GM18909 (cell line): ENCODE measurements around the gene NQO2.
"Not testable (repeated sequence)": the region's sequence is repeated elsewhere in the genome, so short reads cannot be mapped to it uniquely, and the experiment has no call there.

Experiments
- ATAC-seq: cut with Tn5 transposase; IDR thresholded peaks from one replicate; pipeline ENCODE4 v1.9.1; 2021; ENCODE audit warnings: mild to moderate bottlenecking; ENCODE audit not compliant: unreplicated experiment, poor library complexity

The NQO2 gene

DNA sequence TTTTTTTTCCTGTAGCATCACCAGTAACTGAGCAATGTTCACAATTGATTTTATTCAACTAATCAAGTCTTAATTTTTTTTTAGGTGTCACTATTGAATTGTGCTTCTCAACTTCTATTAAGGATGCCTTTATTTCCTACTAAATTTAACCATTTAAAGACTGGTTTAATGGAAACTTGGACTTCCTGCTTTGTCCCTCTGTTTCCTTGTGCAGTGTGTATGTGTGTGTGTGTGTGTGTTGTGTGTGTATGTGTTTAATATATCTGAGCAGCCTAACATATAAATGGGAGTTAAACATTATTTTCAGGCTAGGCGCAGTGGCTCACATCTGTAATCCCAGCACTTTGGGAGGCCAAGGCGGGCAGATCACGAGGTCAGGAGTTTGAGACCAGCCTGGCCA lies 30.1 kb upstream of the NQO2 start:
- no peak for ATAC-seq

DNA sequence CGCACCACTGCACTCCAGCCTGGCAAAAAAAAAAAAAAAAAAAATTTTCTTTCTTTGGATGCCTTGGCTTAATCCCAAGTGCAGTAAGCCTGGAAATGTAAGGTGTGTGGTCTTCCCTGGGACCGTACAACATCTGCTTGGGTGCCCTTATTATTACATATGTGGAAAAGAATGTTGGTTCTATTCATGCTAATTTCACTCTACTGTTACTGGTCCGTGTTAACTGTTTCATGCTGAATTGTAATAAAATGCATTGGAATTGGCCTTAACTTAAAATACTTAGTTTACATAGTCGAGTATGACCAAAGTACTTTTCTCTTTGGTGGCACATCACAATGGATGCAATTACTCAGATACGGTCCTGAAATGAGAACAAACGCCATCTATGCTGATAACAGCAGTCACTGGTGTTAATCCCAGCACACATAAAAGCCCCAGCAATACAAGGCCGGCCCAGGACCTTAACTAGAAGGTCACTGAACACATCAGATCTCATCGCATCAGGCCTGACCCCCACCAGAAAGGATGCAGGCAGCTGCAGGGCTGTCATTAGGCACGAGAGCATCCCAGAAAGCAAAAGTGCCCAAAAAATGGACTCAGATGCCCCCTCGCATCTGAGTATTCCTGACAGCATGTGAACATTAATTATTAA lies 29.5 kb upstream of the NQO2 start:
- ATAC-seq: no peak

DNA sequence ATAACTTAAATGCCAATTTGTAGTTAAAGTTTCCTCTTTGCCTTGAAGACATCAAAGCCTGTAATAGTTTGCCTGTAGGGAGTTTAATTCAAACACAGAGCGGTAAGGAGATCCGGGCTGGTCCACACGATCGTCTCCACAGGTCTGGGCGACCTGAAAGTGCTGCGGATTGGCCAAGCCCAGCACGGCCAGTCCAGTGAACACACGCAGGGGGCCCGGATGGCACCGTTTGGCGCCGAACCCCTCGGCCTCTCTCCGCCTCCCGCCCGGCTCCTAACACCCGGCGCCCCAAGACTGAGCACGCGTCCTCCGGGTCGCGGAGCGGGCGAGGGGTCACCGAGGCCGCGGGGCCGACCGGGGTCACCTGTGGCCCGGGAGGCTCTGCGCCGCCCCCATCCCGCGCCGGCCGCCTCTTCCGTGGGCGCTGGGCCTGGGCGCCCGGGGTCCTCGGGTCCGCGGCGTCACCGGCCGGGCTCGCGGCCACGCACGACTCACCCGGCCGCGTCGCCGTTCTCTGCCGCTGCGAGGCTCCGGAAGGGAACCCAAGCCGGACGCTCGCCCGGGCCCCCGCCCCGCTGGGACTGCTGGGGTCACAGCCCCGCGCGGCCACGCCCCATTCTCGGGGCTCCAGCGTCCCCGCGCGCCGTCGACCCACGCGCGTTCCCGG lies 28.8 kb upstream of the NQO2 start:
- ATAC-seq: no peak

DNA sequence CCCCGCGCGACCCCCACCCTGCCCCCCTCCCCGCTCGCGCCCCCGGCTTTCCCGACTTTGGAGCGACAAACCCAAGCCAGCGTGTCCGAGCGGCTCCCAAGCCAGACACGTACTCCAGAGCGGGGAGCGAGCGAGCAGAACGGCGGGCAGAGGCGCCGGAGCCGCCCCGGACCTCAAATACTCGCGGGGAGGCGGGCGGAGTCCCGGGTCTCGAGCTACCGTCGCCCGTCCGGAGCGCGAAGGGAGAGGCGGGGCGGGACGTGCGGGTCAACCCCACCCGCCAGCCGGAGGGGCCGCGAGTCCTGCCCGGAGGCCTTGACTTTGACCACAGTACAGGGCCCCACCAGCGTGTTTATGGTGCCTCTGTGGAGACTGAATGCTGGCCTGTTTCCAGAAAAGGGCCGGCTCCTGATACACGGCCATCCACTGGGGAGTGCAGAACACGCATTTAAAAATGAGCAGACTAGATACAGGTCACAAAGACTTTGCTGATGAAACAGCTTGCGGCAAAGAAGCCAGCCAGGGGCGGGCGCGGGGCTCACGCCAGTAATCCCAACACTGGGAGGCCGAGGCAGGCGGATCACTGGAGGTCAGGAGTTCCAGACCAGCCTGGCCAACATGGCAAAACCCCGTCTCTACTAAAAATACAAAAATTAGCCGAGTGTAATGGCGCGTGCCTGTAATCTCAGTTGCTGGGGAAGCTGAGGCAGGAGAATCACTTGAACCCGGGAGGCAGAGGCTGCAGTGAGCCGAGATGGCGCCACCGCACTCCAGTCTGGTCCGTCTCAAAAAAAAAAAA lies 28.1 kb upstream of the NQO2 start, which contains the start of gene SERPINB6:
Gene SERPINB6 (minus strand): TSS at position 148 of the 799 bp plus-strand sequence. CDS start 12,235 bp downstream, outside the sequence.
- no peak for ATAC-seq

DNA sequence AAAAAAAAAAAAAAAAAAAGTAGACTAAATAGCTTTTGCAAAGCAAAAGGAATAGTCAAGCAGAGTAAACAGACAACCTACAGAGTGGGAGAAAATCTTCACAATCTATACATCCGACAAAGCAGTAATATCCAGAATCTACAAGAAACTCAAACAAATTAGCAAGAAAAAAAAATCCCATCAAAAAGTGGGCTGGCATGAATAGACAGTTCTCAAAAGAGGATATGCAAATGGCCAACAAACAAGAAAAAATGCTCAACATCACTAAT lies 27.5 kb upstream of the NQO2 start:
- ATAC-seq: not testable (repeated sequence)

- not testable (repeated sequence) for ATAC-seq
Observed at GRCh38 chr6:2972685-2973084, 27.0 kb upstream of the NQO2 start.

DNA sequence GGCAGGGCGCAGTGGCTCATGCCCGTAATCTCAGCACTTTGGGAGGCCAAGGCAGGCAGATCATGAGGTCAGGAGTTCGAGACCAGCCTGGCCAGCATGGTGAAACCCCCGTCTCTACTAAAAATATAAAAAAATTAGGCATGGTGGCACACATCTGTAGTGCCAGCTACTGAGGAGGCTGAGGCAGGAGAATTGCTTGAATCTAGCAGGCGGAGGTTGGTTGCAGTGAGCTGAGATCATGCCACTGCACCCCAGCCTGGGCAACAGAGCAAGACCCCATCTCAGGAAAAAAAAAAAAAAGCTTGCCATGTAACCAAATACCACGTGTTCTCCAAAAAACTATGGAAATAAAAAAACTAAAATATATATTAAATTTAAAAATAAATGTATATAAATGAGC lies 26.5 kb upstream of the NQO2 start:
- not testable (repeated sequence) for ATAC-seq

DNA sequence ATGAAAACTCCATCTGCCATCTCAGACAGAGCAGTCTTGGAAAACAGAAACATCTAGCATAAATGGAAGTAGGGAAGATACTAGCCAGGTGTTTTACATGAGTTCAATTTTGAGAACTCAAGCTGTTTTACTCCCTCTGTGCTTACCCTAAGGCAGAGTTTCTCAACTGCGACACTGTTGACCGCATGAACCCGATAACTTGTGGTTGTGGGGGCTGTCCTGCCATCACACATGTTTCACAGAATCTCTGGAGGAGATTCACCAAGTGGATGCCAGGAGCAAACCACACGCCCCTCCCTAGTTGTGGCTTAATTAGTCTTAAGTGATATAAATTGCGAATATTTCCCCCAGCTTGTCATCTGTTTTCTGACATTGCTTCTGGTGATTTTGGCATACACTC lies 26.0 kb upstream of the NQO2 start:
- ATAC-seq: no peak

- ATAC-seq: no peak
Observed at GRCh38 chr6:2976060-2976459, 23.6 kb upstream of the NQO2 start.

DNA sequence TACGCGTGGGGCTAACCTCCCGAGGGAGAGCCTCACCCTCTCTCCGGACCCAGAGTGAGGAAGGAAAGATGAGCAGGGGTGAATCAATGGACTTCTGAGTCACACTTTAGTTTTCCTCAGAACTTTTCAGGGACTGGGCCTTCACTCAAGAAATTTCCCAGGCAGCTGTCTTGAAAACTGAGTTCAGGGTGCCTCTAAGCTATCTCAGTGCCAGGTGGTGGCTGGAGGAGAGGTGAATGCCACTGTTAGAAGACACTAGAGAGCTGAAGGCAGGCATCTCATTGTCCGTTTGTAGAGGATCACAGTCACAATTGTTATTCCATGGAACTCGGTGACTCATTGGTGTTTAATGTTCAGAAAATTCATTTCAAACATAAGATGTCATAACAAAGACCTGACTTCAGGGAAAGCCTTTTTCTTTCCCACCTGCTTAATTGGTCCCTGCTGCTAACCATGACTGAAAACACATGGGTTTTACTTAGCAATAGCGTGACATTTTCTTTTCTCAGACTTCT lies 23.1 kb upstream of the NQO2 start:
- no peak for ATAC-seq

DNA sequence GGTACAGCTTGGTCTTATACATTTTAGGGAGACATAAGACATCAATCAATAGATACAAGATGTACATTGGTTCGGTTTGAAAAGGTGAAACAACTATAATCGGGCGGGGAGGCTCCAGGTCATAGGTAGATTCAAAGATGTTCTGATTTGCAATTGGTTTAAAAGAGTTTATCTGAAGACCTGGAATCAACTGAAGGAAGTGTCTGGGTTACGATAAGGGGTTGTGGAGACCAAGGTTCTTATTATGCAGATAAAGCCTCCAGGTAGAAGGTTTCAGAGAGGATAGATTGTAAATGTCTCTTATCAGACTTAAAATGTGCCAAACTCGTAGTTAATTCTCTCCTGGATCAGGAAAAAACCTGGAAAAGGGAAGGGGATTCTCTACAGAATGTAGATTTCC lies 22.4 kb upstream of the NQO2 start:
- no peak for ATAC-seq

DNA sequence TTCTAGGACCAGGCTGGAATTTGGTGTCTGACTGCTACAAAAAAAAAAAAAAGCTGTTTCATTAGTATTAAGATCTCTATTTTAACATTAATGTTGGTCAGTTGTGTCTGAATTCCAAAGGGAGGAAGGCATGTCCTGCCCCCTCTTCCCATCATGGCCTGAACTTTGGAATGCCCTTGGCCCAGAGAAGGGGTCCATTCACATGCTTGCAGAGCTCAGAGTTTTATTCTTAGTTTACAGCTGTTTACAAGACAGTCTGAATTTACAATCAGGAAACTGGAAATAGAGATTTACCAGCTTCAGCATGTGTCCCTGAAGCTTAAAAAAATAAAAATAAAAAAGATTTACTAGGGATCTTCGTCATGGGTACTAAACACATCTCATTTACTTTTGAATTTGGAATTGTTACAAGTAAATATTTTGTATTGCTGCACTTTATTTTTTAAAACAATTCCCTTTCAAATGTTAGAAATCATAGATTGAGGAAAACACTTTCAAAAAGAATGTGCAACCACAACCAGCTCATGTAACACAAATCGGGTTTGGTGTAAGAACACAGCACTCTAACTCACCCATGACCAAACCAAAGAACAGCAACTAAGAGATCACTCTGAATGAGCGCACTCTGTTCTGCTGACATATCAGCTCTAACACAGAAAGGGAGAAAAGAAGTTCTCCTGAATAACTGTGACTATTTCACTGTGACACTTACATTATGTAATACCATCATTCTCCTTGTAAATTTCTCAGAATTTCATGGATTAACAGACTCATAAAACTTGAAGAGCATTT lies 21.7 kb upstream of the NQO2 start:
- ATAC-seq: no peak

DNA sequence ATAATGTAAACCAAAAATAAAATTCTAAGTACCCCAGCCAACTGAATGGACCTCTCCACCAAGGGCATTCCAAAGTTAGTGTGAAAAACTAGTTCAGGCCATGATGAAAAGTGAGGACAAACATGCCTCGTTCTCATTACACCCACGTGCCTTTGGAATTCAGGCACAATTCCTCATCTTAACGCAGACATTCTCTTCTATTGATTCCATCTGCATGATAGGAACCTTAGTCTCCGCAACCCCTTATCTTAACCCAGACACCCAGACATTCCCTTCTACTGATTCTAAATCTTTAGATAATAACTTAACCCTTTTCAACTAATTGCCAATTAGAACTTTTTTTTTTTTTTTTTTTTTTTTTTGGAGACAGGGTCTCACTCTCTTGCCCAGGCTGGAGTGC lies 20.8 kb upstream of the NQO2 start:
- no peak for ATAC-seq

GRCh38 chr6:2979819-2980464 lies 19.8 kb upstream of the NQO2 start:
- no peak for ATAC-seq

DNA sequence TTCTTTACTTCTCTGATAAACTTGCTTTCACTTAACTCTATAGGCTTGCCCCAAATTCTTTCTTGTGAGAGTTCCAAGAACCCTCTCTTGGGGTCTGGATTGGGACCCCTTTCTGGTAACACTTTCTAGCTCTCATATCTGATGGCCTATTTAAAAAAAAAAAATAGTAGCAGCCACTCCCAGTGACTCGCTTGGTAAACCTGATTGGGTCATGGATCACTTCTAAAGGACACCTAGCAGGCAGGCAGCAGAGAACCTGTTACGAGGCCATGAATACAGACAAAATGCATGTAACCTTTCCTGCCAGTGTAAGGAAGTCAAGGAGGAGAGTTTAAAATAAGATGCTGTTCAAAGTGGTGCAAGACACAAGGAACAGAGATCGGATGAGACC lies 19.2 kb upstream of the NQO2 start:
- ATAC-seq: no peak

DNA sequence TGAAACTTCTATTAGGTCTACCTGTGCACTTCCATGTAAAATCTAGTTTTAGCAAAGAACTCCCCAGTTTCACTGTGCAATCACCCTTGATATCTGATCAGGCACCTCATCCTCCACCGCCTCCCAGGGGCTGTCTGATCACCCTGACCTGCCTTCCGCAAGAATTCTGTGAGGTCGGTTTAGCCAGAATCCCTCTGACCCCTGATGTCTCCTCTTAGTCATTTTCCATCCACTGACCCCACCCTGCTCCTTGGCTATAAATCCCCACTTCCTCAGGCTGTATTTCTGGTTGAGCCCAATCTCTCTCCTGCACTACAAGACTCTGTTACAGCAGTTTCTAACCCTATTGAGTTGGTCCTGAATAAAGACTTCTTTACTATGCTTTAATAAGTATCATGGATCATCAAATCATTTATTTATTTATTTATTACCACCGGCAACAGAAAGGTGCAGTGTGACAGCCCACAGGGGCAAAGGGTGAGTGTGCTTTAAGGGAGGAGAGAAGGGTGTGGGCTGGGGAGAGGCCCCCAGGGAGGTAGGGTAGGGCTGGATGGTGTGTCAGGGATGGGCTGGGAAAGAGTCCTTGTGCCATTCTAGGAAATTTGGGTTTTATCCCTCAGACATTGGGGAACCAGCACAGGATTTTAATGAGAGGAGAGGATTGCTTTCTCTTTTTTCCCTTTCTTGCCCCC lies 17.1 kb upstream of the NQO2 start:
- ATAC-seq: no peak

DNA sequence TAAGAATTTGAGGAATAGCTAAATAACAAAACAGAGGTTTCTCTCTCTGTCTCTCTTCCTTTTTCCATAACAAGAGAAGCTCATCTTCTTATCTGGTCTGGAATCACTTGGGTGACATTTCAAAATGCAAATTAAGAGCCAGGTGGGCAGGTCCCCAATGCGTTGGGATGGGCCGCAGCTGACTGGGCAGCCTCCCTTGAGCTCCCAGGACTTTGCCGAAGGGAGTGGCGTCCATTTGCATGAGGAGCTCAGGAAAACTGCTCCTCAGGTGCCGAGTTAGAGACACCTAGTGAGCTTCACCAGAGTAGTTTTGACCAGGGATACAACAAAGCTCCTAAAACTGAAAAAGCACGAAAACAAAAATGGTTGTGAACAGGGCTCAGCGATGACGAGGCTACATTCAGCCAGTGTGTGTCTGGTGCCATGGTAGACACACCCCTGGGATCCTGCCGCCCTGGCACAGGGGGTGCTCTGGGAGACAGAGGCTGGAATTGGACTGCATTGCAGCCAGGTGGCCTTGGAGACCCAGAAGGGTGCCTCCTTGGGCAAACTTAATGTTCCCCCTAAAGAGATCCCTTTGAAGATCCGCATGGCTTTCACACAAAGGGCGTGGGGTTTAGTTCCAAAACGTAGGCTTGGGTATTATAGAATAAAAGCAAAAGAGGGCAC lies 14.8 kb upstream of the NQO2 start:
- ATAC-seq: no peak

DNA sequence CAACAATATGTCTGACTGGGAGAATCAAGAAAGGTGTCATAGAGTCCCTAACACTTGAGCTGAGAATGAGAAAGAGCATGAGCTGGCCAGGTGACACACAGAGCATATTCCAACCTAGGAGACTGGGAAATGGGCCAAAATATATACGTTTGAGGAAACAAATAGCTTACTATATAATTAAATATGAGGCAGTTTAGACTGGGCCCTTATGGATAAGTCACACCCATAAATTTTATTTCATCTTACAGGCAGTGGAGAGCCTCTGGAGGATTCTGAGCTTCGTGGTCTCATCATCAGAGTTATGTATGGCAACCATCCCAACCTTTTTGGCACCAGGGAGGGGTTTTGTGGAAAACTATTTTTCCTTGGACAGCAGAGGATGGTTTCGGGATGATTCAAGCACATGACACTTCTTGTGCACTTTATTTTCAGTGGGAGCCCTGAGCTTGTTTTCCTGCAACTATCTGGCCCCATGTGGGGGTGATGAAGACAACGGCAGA lies 12.9 kb upstream of the NQO2 start:
- ATAC-seq: no peak

DNA sequence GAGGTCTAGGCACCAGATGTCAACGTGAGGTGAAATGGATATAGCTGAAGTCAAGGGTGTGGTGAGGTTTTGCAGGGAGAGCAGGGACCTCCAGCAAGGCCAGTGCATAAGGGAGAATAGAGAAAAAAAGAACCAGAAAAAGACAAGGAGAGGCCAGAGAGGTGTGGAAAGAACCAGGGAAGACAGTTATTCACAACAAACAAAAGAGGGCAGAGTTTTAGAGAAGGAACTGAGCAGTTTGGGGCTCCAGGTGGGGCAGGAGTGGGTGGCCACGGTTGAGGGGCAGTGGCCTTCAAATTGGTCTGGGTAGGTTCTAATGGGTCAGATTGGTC lies 11.6 kb upstream of the NQO2 start:
- ATAC-seq: no peak
